Suprapubic skin (tissue), 4 donors: ENCODE data around the gene MAML2. TPM values are rescaled to one million over a fixed set of nuclear protein-coding genes. Genes with fewer than 3 reads are reported as not detected.

ENCODE experiments used
- DNase-seq, 2 donors: peaks; one replicate each; pipeline ENCODE4 v3.0.0-alpha.2; 2019; ENCODE audit warnings: low spot score in 2 of 2
- H3K27ac ChIP-seq: fragments of 200-600 bp; sonication (generic); one replicate; pipeline ENCODE4 v1.5.1; 2019
- H3K27me3 ChIP-seq: fragments of 200-600 bp; sonication (generic); one replicate; pipeline ENCODE4 v1.5.1; 2019
- H3K36me3 ChIP-seq: fragments of 200-600 bp; sonication (generic); one replicate; pipeline ENCODE4 v1.5.1; 2019
- H3K4me1 ChIP-seq: fragments of 200-600 bp; sonication (generic); one replicate; pipeline ENCODE4 v1.5.1; 2019
- H3K4me3 ChIP-seq: fragments of 200-600 bp; sonication (generic); one replicate; pipeline ENCODE4 v1.5.1; 2019; ENCODE audit warnings: mild to moderate bottlenecking
- H3K9me3 ChIP-seq: fragments of 200-600 bp; sonication (generic); one replicate; pipeline ENCODE4 v1.5.1; 2019
- EP300 ChIP-seq: sonication (generic); formaldehyde crosslinking; IDR thresholded peaks from one replicate; pipeline ENCODE4 v1.6.1; 2017; ENCODE audit warnings: antibody characterized with exemption
- POLR2A ChIP-seq, 2 donors: fragments of 450-650 bp; IDR thresholded peaks; one replicate each; pipeline ENCODE4 v1.6.1; 2017; ENCODE audit warnings: antibody characterized with exemption in 2 of 2, mild to moderate bottlenecking in 2 of 2, moderate library complexity in 2 of 2
- POLR2AphosphoS5 ChIP-seq, 3 donors: sonication (generic); formaldehyde crosslinking; IDR thresholded peaks; one replicate each; pipeline ENCODE4 v1.6.1; 2017; ENCODE audit warnings: antibody characterized with exemption in 3 of 3
- WGBS: methylation state at CpG from one replicate; pipeline ENCODE4 v1.1.5; 2018; 5-methylcytosine and 5-hydroxymethylcytosine counted together
- total RNA-seq, 4 donors: library from RNA; depleted of rRNA; stranded (reverse); fragments of >200 nt; gene quantifications; one replicate each; pipeline ENCODE4 v1.1.0, GENCODE V29; 2016
- TF ChIP-seq, protein P1 (sequence below), 2 donors: fragments of 200-600 bp in 1 of 2; fragments of 450-650 bp in 1 of 2; sonication (generic) in 1 of 2; IDR thresholded peaks; one replicate each; pipeline ENCODE4 v1.5.1; 2016 to 2019; ENCODE audit warnings: antibody characterized with exemption in 2 of 2, mild to moderate bottlenecking in 1 of 2, moderate library complexity in 1 of 2

MAML2 gene
- total RNA-seq, 4 donors from 2014 or later: 24.9 to 44.4 (median 30.9) TPM

DNA sequence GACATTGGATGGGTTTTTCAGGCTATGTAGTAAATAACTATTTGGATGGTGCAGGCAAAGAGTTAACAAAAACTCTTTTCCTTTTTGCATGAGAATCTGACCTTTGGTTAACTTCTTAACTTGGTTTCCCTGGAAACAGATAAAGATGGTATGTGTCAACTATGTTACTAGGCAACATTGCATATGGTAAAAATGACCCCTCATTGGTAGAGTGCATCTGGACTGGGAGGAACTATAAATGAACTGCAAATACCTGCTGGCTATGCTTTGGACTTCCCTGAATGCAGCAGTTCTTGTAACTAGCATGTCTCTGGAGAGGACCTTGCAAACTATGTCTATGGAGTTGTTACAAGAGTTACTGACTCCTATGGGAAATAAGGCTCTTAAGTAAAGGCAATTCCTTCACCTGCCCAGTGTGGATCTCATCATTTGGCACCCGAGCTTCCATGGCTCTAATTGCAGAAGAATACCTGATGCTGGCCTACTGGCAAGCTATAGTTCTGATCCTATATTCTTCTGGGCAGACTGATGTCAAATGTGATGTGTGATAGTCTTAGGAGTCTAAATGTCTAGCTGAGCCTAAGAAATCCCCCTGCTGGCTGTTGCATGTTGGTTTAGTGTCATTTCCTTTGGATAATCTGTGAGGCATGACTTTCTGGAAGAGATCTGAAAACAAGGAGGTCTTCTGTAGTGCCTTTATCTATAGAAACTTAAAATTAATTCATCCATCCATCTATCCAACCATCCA is 292.4 kb downstream of the MAML2 start:
- 100% methylated on average over 1 of the region's 1 CpG for WGBS
- no peak for TF ChIP-seq EP300
- TF ChIP-seq, protein P1, sequence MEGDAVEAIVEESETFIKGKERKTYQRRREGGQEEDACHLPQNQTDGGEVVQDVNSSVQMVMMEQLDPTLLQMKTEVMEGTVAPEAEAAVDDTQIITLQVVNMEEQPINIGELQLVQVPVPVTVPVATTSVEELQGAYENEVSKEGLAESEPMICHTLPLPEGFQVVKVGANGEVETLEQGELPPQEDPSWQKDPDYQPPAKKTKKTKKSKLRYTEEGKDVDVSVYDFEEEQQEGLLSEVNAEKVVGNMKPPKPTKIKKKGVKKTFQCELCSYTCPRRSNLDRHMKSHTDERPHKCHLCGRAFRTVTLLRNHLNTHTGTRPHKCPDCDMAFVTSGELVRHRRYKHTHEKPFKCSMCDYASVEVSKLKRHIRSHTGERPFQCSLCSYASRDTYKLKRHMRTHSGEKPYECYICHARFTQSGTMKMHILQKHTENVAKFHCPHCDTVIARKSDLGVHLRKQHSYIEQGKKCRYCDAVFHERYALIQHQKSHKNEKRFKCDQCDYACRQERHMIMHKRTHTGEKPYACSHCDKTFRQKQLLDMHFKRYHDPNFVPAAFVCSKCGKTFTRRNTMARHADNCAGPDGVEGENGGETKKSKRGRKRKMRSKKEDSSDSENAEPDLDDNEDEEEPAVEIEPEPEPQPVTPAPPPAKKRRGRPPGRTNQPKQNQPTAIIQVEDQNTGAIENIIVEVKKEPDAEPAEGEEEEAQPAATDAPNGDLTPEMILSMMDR (IDR thresholded peaks at IDR 0.05): no peak
- no peak for TF ChIP-seq POLR2A (IDR thresholded peaks at IDR 0.05)
- TF ChIP-seq POLR2AphosphoS5 (IDR thresholded peaks at IDR 0.05): no peak
- H3K36me3 ChIP-seq: no peaks in the 10 kb centered on the region
- H3K27me3 ChIP-seq: no peaks in the 10 kb centered on the region
- no peak overlapping the region for H3K27ac ChIP-seq
- peaks cover 38% of the 10 kb centered on the region for H3K4me1 ChIP-seq
- no peak overlapping the region for H3K4me3 ChIP-seq
- no peak for DNase-seq
- H3K9me3 ChIP-seq: no peaks in the 10 kb centered on the region

DNA sequence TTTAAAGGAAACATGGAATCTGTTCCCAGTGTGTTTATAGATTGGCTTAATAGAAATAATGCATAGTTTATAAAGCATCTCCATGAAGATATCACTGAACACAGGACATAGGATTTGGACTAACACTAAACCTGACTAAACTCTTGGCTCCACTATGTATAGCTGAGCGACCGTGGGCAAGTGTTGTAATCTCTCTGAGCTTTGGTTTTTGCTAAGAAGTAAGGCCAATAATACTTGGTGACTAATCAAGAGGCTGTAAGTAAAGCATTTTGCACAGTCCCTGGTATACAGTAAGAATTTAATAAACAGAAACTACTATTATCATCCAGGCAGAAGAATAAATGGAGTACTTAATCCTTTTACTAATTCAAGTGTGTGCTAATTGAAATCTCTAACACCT is 293.6 kb downstream of the MAML2 start:
- no peak for DNase-seq
- no peak overlapping the region for H3K27ac ChIP-seq
- no peak overlapping the region for H3K4me3 ChIP-seq
- 66% methylated on average over 2 of the region's 2 CpGs for WGBS
- no peaks in the 10 kb centered on the region for H3K27me3 ChIP-seq
- H3K36me3 ChIP-seq: no peaks in the 10 kb centered on the region
- peaks cover 35% of the 10 kb centered on the region for H3K4me1 ChIP-seq
- TF ChIP-seq POLR2A (IDR thresholded peaks at IDR 0.05) (no peak), EP300 (no peak), POLR2AphosphoS5 (IDR thresholded peaks at IDR 0.05) (no peak)
- TF ChIP-seq, protein P1 (IDR thresholded peaks at IDR 0.05): no peak
- no peaks in the 10 kb centered on the region for H3K9me3 ChIP-seq

DNA sequence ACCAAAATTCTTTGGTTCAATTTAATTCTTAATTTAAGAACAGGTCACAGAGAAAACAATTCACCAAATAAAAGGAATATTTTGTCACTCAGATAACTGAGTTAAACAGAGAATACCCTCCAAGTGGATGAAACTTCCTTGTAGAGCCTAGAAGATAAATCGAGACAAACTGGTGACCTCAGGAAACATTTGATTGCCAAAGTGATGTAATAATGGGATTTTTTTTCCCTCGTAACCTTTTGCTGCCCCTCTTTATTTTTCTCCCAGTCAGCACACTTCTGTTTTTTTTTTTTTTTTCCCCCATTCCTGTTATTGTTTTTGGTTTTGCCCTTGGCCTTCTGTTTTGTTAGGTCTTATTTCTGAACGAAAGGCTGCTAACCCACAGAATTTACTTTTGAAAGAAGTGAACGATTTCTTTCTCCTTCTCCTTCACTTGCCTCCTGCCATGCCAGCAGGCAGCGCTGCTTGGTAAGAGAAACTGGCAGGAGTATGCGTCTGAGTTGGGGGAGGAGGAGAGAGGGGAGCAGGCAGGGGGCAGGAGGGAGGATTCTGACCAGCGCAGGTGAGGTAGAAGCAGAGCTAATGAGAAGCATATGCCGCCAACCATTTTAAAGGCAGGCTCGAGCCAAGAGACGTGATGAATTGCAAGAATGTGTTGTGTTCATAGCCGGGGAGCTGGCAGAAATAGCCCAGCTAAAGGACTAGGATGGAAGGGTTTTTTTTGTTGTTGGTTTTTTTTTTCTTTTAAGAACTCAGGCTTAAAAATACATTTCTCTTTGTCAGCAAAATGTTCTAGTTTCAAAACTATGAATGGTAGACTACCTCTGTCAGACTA is 297.2 kb downstream of the MAML2 start:
- H3K4me1 ChIP-seq: peaks cover 23% of the 10 kb centered on the region
- TF ChIP-seq EP300: no peak
- TF ChIP-seq POLR2A (IDR thresholded peaks at IDR 0.05): no peak
- TF ChIP-seq POLR2AphosphoS5 (IDR thresholded peaks at IDR 0.05): peak in 1 of 3 donors; percentile 29
- TF ChIP-seq, protein P1 (IDR thresholded peaks at IDR 0.05): peak in 1 of 2 donors; percentile 8
- peak overlapping the region; percentile 20 for H3K4me3 ChIP-seq
- no peaks in the 10 kb centered on the region for H3K9me3 ChIP-seq
- H3K36me3 ChIP-seq: no peaks in the 10 kb centered on the region
- H3K27ac ChIP-seq: peak overlapping the region; percentile 63
- no peak for DNase-seq
- H3K27me3 ChIP-seq: no peaks in the 10 kb centered on the region
- WGBS: 20% methylated on average over 11 of the region's 11 CpGs

DNA sequence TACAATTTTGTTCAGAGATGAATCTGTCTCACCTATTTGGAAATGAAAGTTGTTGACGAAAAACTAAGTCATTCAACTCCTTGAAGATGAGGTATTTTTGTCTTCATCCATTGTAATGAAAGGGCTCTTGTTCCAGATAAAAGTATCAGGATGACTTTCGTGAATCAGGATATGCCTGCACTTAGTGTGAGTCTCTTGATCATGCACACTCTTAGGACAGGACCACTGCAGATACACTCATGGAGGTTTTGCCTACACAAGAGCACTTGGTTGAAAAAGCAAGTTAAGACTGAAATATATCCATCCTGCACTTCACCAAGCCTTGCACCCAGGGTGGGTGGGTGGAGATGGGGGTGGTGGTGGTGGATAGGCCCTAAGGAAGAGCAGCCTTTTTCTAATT is 298.2 kb downstream of the MAML2 start:
- Histone ChIP-seq H3K4me3 (no peak overlapping the region), H3K9me3 (no peaks in the 10 kb centered on the region), H3K27ac (no peak overlapping the region), H3K4me1 (peaks cover 23% of the 10 kb centered on the region), H3K36me3 (no peaks in the 10 kb centered on the region), H3K27me3 (no peaks in the 10 kb centered on the region)
- no peak for DNase-seq
- TF ChIP-seq POLR2A (IDR thresholded peaks at IDR 0.05): no peak
- no peak for TF ChIP-seq POLR2AphosphoS5 (IDR thresholded peaks at IDR 0.05)
- TF ChIP-seq EP300: no peak
- TF ChIP-seq, protein P1 (IDR thresholded peaks at IDR 0.05): no peak
- 91% methylated on average over 2 of the region's 2 CpGs for WGBS

DNA sequence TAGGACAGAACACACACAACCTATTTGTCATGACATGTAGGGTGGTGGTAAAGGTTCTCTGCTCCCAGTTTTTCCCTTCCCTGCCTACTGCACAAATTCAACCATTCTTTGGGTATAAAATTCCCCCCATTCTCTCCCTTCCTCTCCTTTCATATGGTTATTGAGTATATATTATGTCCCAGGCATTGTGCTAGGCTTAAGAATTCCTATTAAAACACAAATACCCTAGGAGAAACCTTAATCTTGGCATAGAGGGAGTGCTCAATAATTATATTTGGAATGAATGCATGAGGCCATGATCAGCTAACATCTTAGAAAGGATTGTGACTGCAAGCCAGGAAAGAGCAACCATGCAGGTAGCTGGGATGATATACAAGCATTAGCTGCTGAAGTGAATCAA is 298.7 kb downstream of the MAML2 start:
- Histone ChIP-seq H3K36me3 (no peaks in the 10 kb centered on the region), H3K27ac (no peak overlapping the region), H3K9me3 (no peaks in the 10 kb centered on the region), H3K4me1 (peaks cover 23% of the 10 kb centered on the region), H3K27me3 (no peaks in the 10 kb centered on the region), H3K4me3 (no peak overlapping the region)
- no peak for TF ChIP-seq POLR2AphosphoS5 (IDR thresholded peaks at IDR 0.05)
- no peak for TF ChIP-seq EP300
- TF ChIP-seq, protein P1 (IDR thresholded peaks at IDR 0.05): no peak
- no peak for TF ChIP-seq POLR2A (IDR thresholded peaks at IDR 0.05)
- DNase-seq: no peak
